Activated T-helper 1 cell treated with anti-CD3 and anti-CD28 coated beads, Interleukin-2, amount 50 U/mL, for 16 hours (primary cell): ENCODE data around the gene MARCHF11.

Experiments used
- DNase-seq, 2 donors: peaks; one replicate each; pipeline ENCODE4 v3.0.0-alpha.2; 2020; ENCODE audit warnings: low read depth in 1 of 2, low spot score in 1 of 2

The MARCHF11 gene

GRCh38 chr5:16061163-16061562 lies 118.4 kb downstream of the MARCHF11 start:
- no peak for DNase-seq

- DNase-seq, result no peak
These were observed 122.3 kb downstream of the MARCHF11 start for GRCh38 chr5:16057277-16057676.

- DNase-seq, result no peak
These were observed 128.3 kb downstream of the MARCHF11 start for GRCh38 chr5:16051246-16051755.

- no peak for DNase-seq
These were observed 129.2 kb downstream of the MARCHF11 start for GRCh38 chr5:16050414-16050813.

GRCh38 chr5:16049761-16050160 lies 129.8 kb downstream of the MARCHF11 start:
- DNase-seq, result no peak

- DNase-seq, result no peak
These were observed 131.5 kb downstream of the MARCHF11 start for GRCh38 chr5:16048132-16048531.

- no peak for DNase-seq
These were observed 136.1 kb downstream of the MARCHF11 start for GRCh38 chr5:16043349-16043965.

- DNase-seq, result no peak
These were observed 142.3 kb downstream of the MARCHF11 start for GRCh38 chr5:16037121-16037845.

- no peak for DNase-seq
These were observed 145.1 kb downstream of the MARCHF11 start for GRCh38 chr5:16034319-16035001.

- DNase-seq, result no peak
These were observed 146.2 kb downstream of the MARCHF11 start for GRCh38 chr5:16033187-16033925.

GRCh38 chr5:16028708-16029107 lies 150.9 kb downstream of the MARCHF11 start:
- no peak for DNase-seq

GRCh38 chr5:16025681-16026080 lies 153.9 kb downstream of the MARCHF11 start:
- no peak for DNase-seq

- DNase-seq, result no peak
These were observed 160.6 kb downstream of the MARCHF11 start for GRCh38 chr5:16018970-16019369.

- no peak for DNase-seq
These were observed 161.9 kb downstream of the MARCHF11 start for GRCh38 chr5:16017720-16018119.
